ENCODE data around the gene XRCC1.
"Not testable (repeated sequence)": the region's sequence is repeated elsewhere in the genome, so short reads cannot be mapped to it uniquely, and the experiment has no call there.

The XRCC1 gene

GRCh38 chr19:43575156-43575950 is at the start of gene XRCC1, which contains the start of gene PINLYP:
TSS of gene XRCC1 (minus strand) at chr19:43575527. CDS start at chr19:43575458, 69 bp downstream.
TSS of gene PINLYP (plus strand) at chr19:43575801. CDS start at chr19:43577192, 1,391 bp downstream.
- peak; percentile 99 for DNase-seq (ENCODE audit: low spot score)

GRCh38 chr19:43624933-43625332 is 49.6 kb upstream of the XRCC1 start:
- peak; percentile 92 for DNase-seq (ENCODE audit: low spot score)

GRCh38 chr19:43623889-43624670 is 48.8 kb upstream of the XRCC1 start:
- peak; percentile 92 for DNase-seq (ENCODE audit: low spot score)

GRCh38 chr19:43622956-43623355 is 47.6 kb upstream of the XRCC1 start:
- DNase-seq (ENCODE audit: low spot score), result no peak

- DNase-seq (ENCODE audit: low spot score), result no peak
Observed at GRCh38 chr19:43622070-43622469, 46.7 kb upstream of the XRCC1 start.

- DNase-seq (ENCODE audit: low spot score), result no peak
Observed at GRCh38 chr19:43620061-43621001, 45.0 kb upstream of the XRCC1 start.

GRCh38 chr19:43619262-43620060 is 44.1 kb upstream of the XRCC1 start, which contains the start of gene ZNF428:
TSS of gene ZNF428 (minus strand) at chr19:43619629. CDS start at chr19:43614304, 5,325 bp downstream.
- peak; percentile 94 for DNase-seq (ENCODE audit: low spot score)

GRCh38 chr19:43618921-43619261 is 43.6 kb upstream of the XRCC1 start:
- DNase-seq (ENCODE audit: low spot score), result peak; percentile 77

- no peak for DNase-seq (ENCODE audit: low spot score)
Observed at GRCh38 chr19:43616954-43617353, 41.6 kb upstream of the XRCC1 start.

- no peak for DNase-seq (ENCODE audit: low spot score)
Observed at GRCh38 chr19:43616306-43616705, 41.0 kb upstream of the XRCC1 start.

GRCh38 chr19:43612374-43612773 is 37.0 kb upstream of the XRCC1 start:
- no peak for DNase-seq (ENCODE audit: low spot score)

- no peak for DNase-seq (ENCODE audit: low spot score)
Observed at GRCh38 chr19:43611788-43612187, 36.5 kb upstream of the XRCC1 start, which contains the start of gene SRRM5. TSS of gene SRRM5 (plus strand) at chr19:43612088. CDS start at chr19:43612122, 34 bp downstream.

GRCh38 chr19:43610493-43610892 is 35.2 kb upstream of the XRCC1 start:
- DNase-seq (ENCODE audit: low spot score), result no peak

GRCh38 chr19:43609872-43610271 is 34.5 kb upstream of the XRCC1 start:
- no peak for DNase-seq (ENCODE audit: low spot score)

GRCh38 chr19:43607238-43608205 is 32.2 kb upstream of the XRCC1 start:
- DNase-seq (ENCODE audit: low spot score), result no peak

GRCh38 chr19:43606569-43607229 is 31.4 kb upstream of the XRCC1 start:
- DNase-seq (ENCODE audit: low spot score), result no peak

- DNase-seq (ENCODE audit: low spot score), result no peak
Observed at GRCh38 chr19:43605875-43606568, 30.7 kb upstream of the XRCC1 start.

GRCh38 chr19:43600326-43600725 is 25.0 kb upstream of the XRCC1 start:
- not testable (repeated sequence) for DNase-seq (ENCODE audit: low spot score)

Measured in SW480 (cell line).